ENCODE data around the gene SAPCD1.

The SAPCD1 gene

GRCh38 chr6:31718265-31718664, 44.2 kb upstream of the SAPCD1 start:
- DNase-seq (ENCODE audit: low read depth), result no peak
- TF ChIP-seq, protein P1, sequence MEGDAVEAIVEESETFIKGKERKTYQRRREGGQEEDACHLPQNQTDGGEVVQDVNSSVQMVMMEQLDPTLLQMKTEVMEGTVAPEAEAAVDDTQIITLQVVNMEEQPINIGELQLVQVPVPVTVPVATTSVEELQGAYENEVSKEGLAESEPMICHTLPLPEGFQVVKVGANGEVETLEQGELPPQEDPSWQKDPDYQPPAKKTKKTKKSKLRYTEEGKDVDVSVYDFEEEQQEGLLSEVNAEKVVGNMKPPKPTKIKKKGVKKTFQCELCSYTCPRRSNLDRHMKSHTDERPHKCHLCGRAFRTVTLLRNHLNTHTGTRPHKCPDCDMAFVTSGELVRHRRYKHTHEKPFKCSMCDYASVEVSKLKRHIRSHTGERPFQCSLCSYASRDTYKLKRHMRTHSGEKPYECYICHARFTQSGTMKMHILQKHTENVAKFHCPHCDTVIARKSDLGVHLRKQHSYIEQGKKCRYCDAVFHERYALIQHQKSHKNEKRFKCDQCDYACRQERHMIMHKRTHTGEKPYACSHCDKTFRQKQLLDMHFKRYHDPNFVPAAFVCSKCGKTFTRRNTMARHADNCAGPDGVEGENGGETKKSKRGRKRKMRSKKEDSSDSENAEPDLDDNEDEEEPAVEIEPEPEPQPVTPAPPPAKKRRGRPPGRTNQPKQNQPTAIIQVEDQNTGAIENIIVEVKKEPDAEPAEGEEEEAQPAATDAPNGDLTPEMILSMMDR (IDR thresholded peaks at IDR 0.05; ENCODE audit: low read depth, low read length), result no peak
- TF ChIP-seq MAX (IDR thresholded peaks at IDR 0.05; ENCODE audit: low read depth, low read length), result no peak
- TF ChIP-seq MYC (IDR thresholded peaks at IDR 0.05; ENCODE audit: low read depth, low read length), result no peak
- TF ChIP-seq POLR2A (IDR thresholded peaks at IDR 0.05; ENCODE audit: extremely low read depth, insufficient read length), result no peak
- H3K4me3 ChIP-seq (ENCODE audit: low read depth, low read length), result no peak overlapping the region

DNA sequence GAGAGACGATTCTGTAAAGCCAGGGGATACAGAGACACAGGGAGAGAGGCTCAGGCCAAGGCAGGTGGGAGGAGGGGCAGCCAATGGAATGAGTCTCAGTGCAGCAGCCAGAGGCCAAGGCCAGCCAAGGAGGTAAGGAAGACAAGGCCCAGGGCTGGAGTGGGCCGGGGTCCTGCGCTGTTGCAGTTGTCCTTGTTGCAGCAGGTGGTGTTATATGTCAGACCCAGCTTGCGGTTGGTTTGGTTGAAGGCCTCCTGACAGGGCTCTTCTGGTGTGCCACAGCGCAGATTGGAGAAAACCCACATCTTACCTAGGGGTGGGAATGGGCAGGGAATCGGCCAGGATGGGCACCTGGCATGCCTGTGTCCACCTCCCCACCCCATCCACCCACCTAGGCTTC, 43.5 kb upstream of the SAPCD1 start:
- TF ChIP-seq MAX (IDR thresholded peaks at IDR 0.05; ENCODE audit: low read depth, low read length) (no peak), MYC (IDR thresholded peaks at IDR 0.05; ENCODE audit: low read depth, low read length) (no peak), POLR2A (IDR thresholded peaks at IDR 0.05; ENCODE audit: extremely low read depth, insufficient read length) (no peak)
- TF ChIP-seq, protein P1 (IDR thresholded peaks at IDR 0.05; ENCODE audit: low read depth, low read length), result no peak
- no peak for DNase-seq (ENCODE audit: low read depth)

GRCh38 chr6:31720196-31720770, 42.2 kb upstream of the SAPCD1 start:
- no peak overlapping the region for H3K4me3 ChIP-seq (ENCODE audit: low read depth, low read length)
- TF ChIP-seq POLR2A (IDR thresholded peaks at IDR 0.05; ENCODE audit: extremely low read depth, insufficient read length), result no peak
- TF ChIP-seq, protein P1 (IDR thresholded peaks at IDR 0.05; ENCODE audit: low read depth, low read length), result no peak
- no peak for DNase-seq (ENCODE audit: low read depth)

More for the DNA sequence above, 43.5 kb upstream of the SAPCD1 start:
- no peak overlapping the region for H3K4me3 ChIP-seq (ENCODE audit: low read depth, low read length)

- H3K4me3 ChIP-seq (ENCODE audit: low read depth, low read length), result no peak within 1 kb of the TSS
- DNase-seq (ENCODE audit: low read depth), result no peak
- no peak for TF ChIP-seq MYC (IDR thresholded peaks at IDR 0.05; ENCODE audit: low read depth, low read length)
- TF ChIP-seq, protein P1 (IDR thresholded peaks at IDR 0.05; ENCODE audit: low read depth, low read length), result no peak
- TF ChIP-seq POLR2A (IDR thresholded peaks at IDR 0.05; ENCODE audit: extremely low read depth, insufficient read length), result no peak
- no peak for TF ChIP-seq MAX (IDR thresholded peaks at IDR 0.05; ENCODE audit: low read depth, low read length)
Observed at GRCh38 chr6:31721351-31722020, 41.0 kb upstream of the SAPCD1 start, which contains the start of gene LY6G6C. Gene LY6G6C (minus strand): TSS chr6:31721746. CDS start chr6:31721679, 67 bp downstream.

GRCh38 chr6:31722173-31722572, 40.3 kb upstream of the SAPCD1 start:
- DNase-seq (ENCODE audit: low read depth), result no peak
- no peak overlapping the region for H3K4me3 ChIP-seq (ENCODE audit: low read depth, low read length)
- TF ChIP-seq MAX (IDR thresholded peaks at IDR 0.05; ENCODE audit: low read depth, low read length), result no peak
- TF ChIP-seq, protein P1 (IDR thresholded peaks at IDR 0.05; ENCODE audit: low read depth, low read length), result no peak
- TF ChIP-seq POLR2A (IDR thresholded peaks at IDR 0.05; ENCODE audit: extremely low read depth, insufficient read length), result no peak
- no peak for TF ChIP-seq MYC (IDR thresholded peaks at IDR 0.05; ENCODE audit: low read depth, low read length)

All from NB4 (cell line).